ENCODE measurements around the gene KRTAP10-8.
"Not testable (repeated sequence)": the region's sequence is repeated elsewhere in the genome, so short reads cannot be mapped to it uniquely, and the experiment has no call there.

Gene KRTAP10-8

GRCh38 chr21:44601091-44601490 lies 10.8 kb upstream of the KRTAP10-8 start:
- H3K4me1 Mint-ChIP-seq (ENCODE audit: low read depth); DNase-seq; H3K9me3 Mint-ChIP-seq; H3K27ac Mint-ChIP-seq; H3K27me3 Mint-ChIP-seq; H3K36me3 Mint-ChIP-seq (ENCODE audit: low read depth); H3K4me3 Mint-ChIP-seq: not testable (repeated sequence)

- Mint-ChIP-seq H3K36me3 (ENCODE audit: low read depth) (no peaks in the 10 kb centered on the region), H3K27ac (no peak overlapping the region), H3K4me3 (no peak overlapping the region), H3K27me3 (peaks cover 5% of the 10 kb centered on the region), H3K4me1 (ENCODE audit: low read depth) (no peaks in the 10 kb centered on the region), H3K9me3 (peaks cover 6% of the 10 kb centered on the region)
- no peak for DNase-seq
Measured at GRCh38 chr21:44601596-44602462, 10.1 kb upstream of the KRTAP10-8 start.

GRCh38 chr21:44602463-44602850 lies 9.4 kb upstream of the KRTAP10-8 start:
- no peak for DNase-seq
- H3K4me3 Mint-ChIP-seq = no peak overlapping the region
- H3K27me3 Mint-ChIP-seq = peaks cover 5% of the 10 kb centered on the region
- H3K4me1 Mint-ChIP-seq (ENCODE audit: low read depth) = no peaks in the 10 kb centered on the region
- H3K27ac Mint-ChIP-seq = no peak overlapping the region
- peaks cover 6% of the 10 kb centered on the region for H3K9me3 Mint-ChIP-seq
- H3K36me3 Mint-ChIP-seq (ENCODE audit: low read depth) = no peaks in the 10 kb centered on the region

- H3K9me3 Mint-ChIP-seq = peaks cover 6% of the 10 kb centered on the region
- H3K36me3 Mint-ChIP-seq (ENCODE audit: low read depth) = no peaks in the 10 kb centered on the region
- H3K27me3 Mint-ChIP-seq = peaks cover 5% of the 10 kb centered on the region
- no peak overlapping the region for H3K4me3 Mint-ChIP-seq
- no peak overlapping the region for H3K27ac Mint-ChIP-seq
- DNase-seq = no peak
- no peaks in the 10 kb centered on the region for H3K4me1 Mint-ChIP-seq (ENCODE audit: low read depth)
Measured at GRCh38 chr21:44603109-44603875, 8.6 kb upstream of the KRTAP10-8 start.

- Mint-ChIP-seq H3K27ac (no peak overlapping the region), H3K4me1 (ENCODE audit: low read depth) (no peaks in the 10 kb centered on the region), H3K4me3 (no peak overlapping the region), H3K36me3 (ENCODE audit: low read depth) (no peaks in the 10 kb centered on the region), H3K9me3 (peaks cover 8% of the 10 kb centered on the region), H3K27me3 (peaks cover 5% of the 10 kb centered on the region)
- DNase-seq = no peak
Measured at GRCh38 chr21:44603911-44604310, 8.0 kb upstream of the KRTAP10-8 start.

GRCh38 chr21:44606495-44606894 lies 5.4 kb upstream of the KRTAP10-8 start:
- H3K4me1 Mint-ChIP-seq (ENCODE audit: low read depth) = no peaks in the 10 kb centered on the region
- DNase-seq = no peak
- H3K9me3 Mint-ChIP-seq = peaks cover 24% of the 10 kb centered on the region
- no peak overlapping the region for H3K27ac Mint-ChIP-seq
- H3K4me3 Mint-ChIP-seq = no peak overlapping the region
- H3K36me3 Mint-ChIP-seq (ENCODE audit: low read depth) = no peaks in the 10 kb centered on the region
- H3K27me3 Mint-ChIP-seq = peaks cover 3% of the 10 kb centered on the region

- H3K4me3 Mint-ChIP-seq = no peak overlapping the region
- no peak for DNase-seq
- no peaks in the 10 kb centered on the region for H3K27me3 Mint-ChIP-seq
- no peaks in the 10 kb centered on the region for H3K36me3 Mint-ChIP-seq (ENCODE audit: low read depth)
- H3K9me3 Mint-ChIP-seq = peaks cover 25% of the 10 kb centered on the region
- peaks cover 1% of the 10 kb centered on the region for H3K4me1 Mint-ChIP-seq (ENCODE audit: low read depth)
- H3K27ac Mint-ChIP-seq = no peak overlapping the region
Measured at GRCh38 chr21:44609193-44609592, 2.7 kb upstream of the KRTAP10-8 start.

- H3K36me3 Mint-ChIP-seq (ENCODE audit: low read depth); H3K4me1 Mint-ChIP-seq (ENCODE audit: low read depth); H3K27me3 Mint-ChIP-seq; H3K27ac Mint-ChIP-seq; DNase-seq; H3K4me3 Mint-ChIP-seq: not testable (repeated sequence)
- H3K9me3 Mint-ChIP-seq = peaks cover 22% of the 10 kb centered on the region
Measured at GRCh38 chr21:44610157-44610843, 1.6 kb upstream of the KRTAP10-8 start.

GRCh38 chr21:44611551-44611950 lies 328 bp upstream of the KRTAP10-8 start:
- Mint-ChIP-seq H3K4me3 (no peak overlapping the region), H3K27me3 (no peaks in the 10 kb centered on the region), H3K27ac (no peak overlapping the region), H3K4me1 (ENCODE audit: low read depth) (peaks cover 10% of the 10 kb centered on the region), H3K36me3 (ENCODE audit: low read depth) (no peaks in the 10 kb centered on the region), H3K9me3 (peaks cover 20% of the 10 kb centered on the region)
- no peak for DNase-seq

GRCh38 chr21:44612669-44613229 lies 870 bp downstream of the KRTAP10-8 start:
- Mint-ChIP-seq H3K4me3 (no peak overlapping the region), H3K9me3 (peaks cover 19% of the 10 kb centered on the region), H3K27ac (no peak overlapping the region), H3K36me3 (ENCODE audit: low read depth) (no peaks in the 10 kb centered on the region), H3K27me3 (no peaks in the 10 kb centered on the region), H3K4me1 (ENCODE audit: low read depth) (peaks cover 21% of the 10 kb centered on the region)
- DNase-seq = no peak

- peaks cover 1% of the 10 kb centered on the region for H3K36me3 Mint-ChIP-seq (ENCODE audit: low read depth)
- no peak for DNase-seq
- H3K27ac Mint-ChIP-seq = no peak overlapping the region
- peaks cover 29% of the 10 kb centered on the region for H3K4me1 Mint-ChIP-seq (ENCODE audit: low read depth)
- peaks cover 19% of the 10 kb centered on the region for H3K9me3 Mint-ChIP-seq
- no peak overlapping the region for H3K4me3 Mint-ChIP-seq
- H3K27me3 Mint-ChIP-seq = no peaks in the 10 kb centered on the region
Measured at GRCh38 chr21:44613386-44614155, 1.7 kb downstream of the KRTAP10-8 start.

- H3K27ac Mint-ChIP-seq = no peak overlapping the region
- peaks cover 35% of the 10 kb centered on the region for H3K4me1 Mint-ChIP-seq (ENCODE audit: low read depth)
- no peaks in the 10 kb centered on the region for H3K27me3 Mint-ChIP-seq
- DNase-seq = no peak
- no peak overlapping the region for H3K4me3 Mint-ChIP-seq
- peaks cover 18% of the 10 kb centered on the region for H3K9me3 Mint-ChIP-seq
- H3K36me3 Mint-ChIP-seq (ENCODE audit: low read depth) = peaks cover 7% of the 10 kb centered on the region
Measured at GRCh38 chr21:44614161-44614631, 2.3 kb downstream of the KRTAP10-8 start.

- H3K27ac Mint-ChIP-seq = no peak overlapping the region
- DNase-seq = no peak
- H3K27me3 Mint-ChIP-seq = no peaks in the 10 kb centered on the region
- H3K4me1 Mint-ChIP-seq (ENCODE audit: low read depth) = peaks cover 42% of the 10 kb centered on the region
- H3K4me3 Mint-ChIP-seq = no peak overlapping the region
- peaks cover 19% of the 10 kb centered on the region for H3K9me3 Mint-ChIP-seq
- peaks cover 15% of the 10 kb centered on the region for H3K36me3 Mint-ChIP-seq (ENCODE audit: low read depth)
Measured at GRCh38 chr21:44614961-44615391, 3.1 kb downstream of the KRTAP10-8 start.

- Mint-ChIP-seq H3K27me3 (no peaks in the 10 kb centered on the region), H3K4me3 (no peak overlapping the region), H3K27ac (no peak overlapping the region)
Measured at GRCh38 chr21:44615466-44615865, 3.6 kb downstream of the KRTAP10-8 start.

More at GRCh38 chr21:44615466-44615865, 3.6 kb downstream of the KRTAP10-8 start:
- Mint-ChIP-seq H3K36me3 (ENCODE audit: low read depth) (peaks cover 17% of the 10 kb centered on the region), H3K4me1 (ENCODE audit: low read depth) (peaks cover 44% of the 10 kb centered on the region), H3K9me3 (peaks cover 22% of the 10 kb centered on the region)
- DNase-seq = no peak
